Esophagus muscularis mucosa (tissue), 3 donors: ENCODE results near the gene CPEB1.

Experiments
- POLR2A ChIP-seq: fragments of 450-650 bp; IDR thresholded peaks from one replicate; pipeline ENCODE4 v1.6.1; 2017; ENCODE audit warnings: antibody characterized with exemption, moderate library complexity, mild to moderate bottlenecking, low read depth
- POLR2AphosphoS5 ChIP-seq, 2 donors: sonication (generic); formaldehyde crosslinking; IDR thresholded peaks; one replicate each; pipeline ENCODE4 v1.6.1; 2017; ENCODE audit warnings: antibody characterized with exemption in 2 of 2
- TF ChIP-seq, protein P1 (sequence below), 3 experiments: fragments of 200-600 bp in 2 of 3; fragments of 450-650 bp in 1 of 3; sonication (generic) in 2 of 3; IDR thresholded peaks; one replicate each; pipeline ENCODE4 v1.5.1; 2017 to 2019; ENCODE audit warnings: antibody characterized with exemption in 3 of 3, mild to moderate bottlenecking in 2 of 3, moderate library complexity in 1 of 3

DNA sequence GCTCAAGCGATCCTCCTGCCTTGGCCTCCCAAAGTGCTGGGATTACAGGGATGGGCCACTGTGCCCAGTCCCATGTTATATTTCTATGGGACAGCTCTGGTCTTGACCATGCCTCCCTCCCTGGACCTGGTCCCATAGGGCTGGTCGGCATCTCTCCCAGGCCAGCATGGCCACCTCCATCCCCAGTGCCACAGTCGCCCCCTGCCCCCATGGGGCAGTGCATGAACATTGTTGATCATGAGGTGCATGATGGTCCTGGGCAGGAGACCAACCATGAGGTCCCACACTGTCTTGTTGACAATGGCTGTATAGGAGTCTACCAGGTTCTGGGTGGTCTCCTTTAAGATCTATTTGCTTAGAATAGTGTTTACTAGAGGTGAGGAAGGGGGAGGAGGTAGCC, 113.4 kb downstream of the CPEB1 start:
- TF ChIP-seq, protein P1, sequence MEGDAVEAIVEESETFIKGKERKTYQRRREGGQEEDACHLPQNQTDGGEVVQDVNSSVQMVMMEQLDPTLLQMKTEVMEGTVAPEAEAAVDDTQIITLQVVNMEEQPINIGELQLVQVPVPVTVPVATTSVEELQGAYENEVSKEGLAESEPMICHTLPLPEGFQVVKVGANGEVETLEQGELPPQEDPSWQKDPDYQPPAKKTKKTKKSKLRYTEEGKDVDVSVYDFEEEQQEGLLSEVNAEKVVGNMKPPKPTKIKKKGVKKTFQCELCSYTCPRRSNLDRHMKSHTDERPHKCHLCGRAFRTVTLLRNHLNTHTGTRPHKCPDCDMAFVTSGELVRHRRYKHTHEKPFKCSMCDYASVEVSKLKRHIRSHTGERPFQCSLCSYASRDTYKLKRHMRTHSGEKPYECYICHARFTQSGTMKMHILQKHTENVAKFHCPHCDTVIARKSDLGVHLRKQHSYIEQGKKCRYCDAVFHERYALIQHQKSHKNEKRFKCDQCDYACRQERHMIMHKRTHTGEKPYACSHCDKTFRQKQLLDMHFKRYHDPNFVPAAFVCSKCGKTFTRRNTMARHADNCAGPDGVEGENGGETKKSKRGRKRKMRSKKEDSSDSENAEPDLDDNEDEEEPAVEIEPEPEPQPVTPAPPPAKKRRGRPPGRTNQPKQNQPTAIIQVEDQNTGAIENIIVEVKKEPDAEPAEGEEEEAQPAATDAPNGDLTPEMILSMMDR (IDR thresholded peaks at IDR 0.05), result no peak
- TF ChIP-seq POLR2A (no peak), POLR2AphosphoS5 (IDR thresholded peaks at IDR 0.05) (no peak)
